ENCODE measurements around the gene MPG. TPM values are rescaled to one million over a fixed set of nuclear protein-coding genes. Genes with fewer than 3 reads are reported as not detected.

Gene MPG
- total RNA-seq, 1 experiment from 2014 or later = 32.6 TPM

DNA sequence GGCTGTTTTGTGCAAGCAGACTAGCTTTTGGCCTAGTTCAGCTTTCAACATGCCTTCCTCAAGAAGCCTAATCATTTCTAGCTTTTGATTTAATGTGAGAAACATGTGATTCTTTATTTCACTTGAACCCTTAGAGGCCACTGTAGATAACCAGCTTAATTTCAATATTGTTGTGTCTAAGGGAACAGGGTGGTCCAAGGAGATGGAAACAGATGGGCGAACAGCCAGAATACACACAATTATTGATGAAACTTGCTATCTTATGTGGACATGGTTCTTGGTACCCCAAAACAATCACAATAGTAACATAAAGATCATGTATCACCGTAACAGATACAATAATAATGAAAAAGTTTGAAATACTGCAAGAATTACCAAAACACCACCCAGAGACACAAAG is 55.7 kb downstream of the MPG start:
- H3K4me3 ChIP-seq (replicated peaks in 1 of 2; ENCODE audit: low read depth in 1 of 2, low read length in 2 of 2) = no peak overlapping the region
- ChIA-PET CTCF (no interaction called here), RAD21 (ENCODE audit: low non-redundant PET in 1 of 2, low total read pairs in 2 of 2, uncharacterized antibody in 2 of 2, unreplicated experiment in 2 of 2) (no interaction called here), POLR2A (interaction anchor here (0.6 kb wide), 1 partner anchor 206 kb away, joined by 4 read pairs; no protein-coding TSS in a partner anchor)
- H3K9ac ChIP-seq (ENCODE audit: low read length) = no peak overlapping the region
- H3K9me3 ChIP-seq (ENCODE audit: control insufficient read depth in 1 of 2, insufficient read depth in 1 of 2, low read depth in 1 of 2, low read length in 2 of 2) = no peaks in the 10 kb centered on the region
- H4K20me1 ChIP-seq (ENCODE audit: insufficient read depth) = no peaks in the 10 kb centered on the region
- H3K36me3 ChIP-seq (ENCODE audit: control insufficient read depth in 1 of 2, insufficient read depth in 2 of 2, low read length in 2 of 2) = no peaks in the 10 kb centered on the region
- no peaks in the 10 kb centered on the region for H3K9me2 ChIP-seq (ENCODE audit: insufficient read depth)
- DNase-seq (ENCODE audit: low read depth, low spot score) = no peak
- H3K27me3 ChIP-seq (ENCODE audit: insufficient read depth, low read length) = no peaks in the 10 kb centered on the region
- BruUV-seq (replicated peaks) = TSS peak; percentile 26
- no peaks in the 10 kb centered on the region; a peak in 1 of 4 replicates for H3K4me1 ChIP-seq (ENCODE audit: control insufficient read depth in 1 of 2, insufficient read depth in 2 of 2, low read length in 2 of 2)
- peaks cover 67% of the 10 kb centered on the region for H3K79me2 ChIP-seq (ENCODE audit: insufficient read depth, low read length)
- no peak for ATAC-seq
- TF ChIP-seq EZH2 (IDR thresholded peaks at IDR 0.05) (no peak), TCF7L2 (IDR thresholded peaks at IDR 0.05; ENCODE audit: borderline replicate concordance, extremely low read depth, insufficient read depth, insufficient read length) (no peak), EZH2phosphoT487 (IDR thresholded peaks at IDR 0.05; ENCODE audit: borderline replicate concordance) (no peak), EGR1 (IDR thresholded peaks at IDR 0.05; ENCODE audit: low read depth) (no peak)
- no peak overlapping the region for H3K27ac ChIP-seq (ENCODE audit: low read depth, low read length)
- no peak overlapping the region for H3K4me2 ChIP-seq (ENCODE audit: low read length)
- H2AFZ ChIP-seq (ENCODE audit: low read depth, low read length, poor library complexity, severe bottlenecking) = no peak overlapping the region
- intact Hi-C loops (cut with micrococcal nuclease) = no loop called here

Other genes starting within 250 kb of the MPG start
- 22.7 TPM for gene POLR3K, start 24.6 kb upstream of the MPG start, total RNA-seq (2021; ENCODE audit: unreplicated experiment)
- 24.5 TPM for gene SNRNP25, start 24.4 kb upstream of the MPG start, total RNA-seq (2021; ENCODE audit: unreplicated experiment)
- 19.8 TPM for gene RHBDF1, start 5.6 kb upstream of the MPG start, total RNA-seq (2021; ENCODE audit: unreplicated experiment)
- gene NPRL3, start 60.4 kb downstream of the MPG start, total RNA-seq (2021; ENCODE audit: unreplicated experiment) = 32.0 TPM
- gene HBZ, start 74.4 kb downstream of the MPG start, total RNA-seq (2021; ENCODE audit: unreplicated experiment) = not detected
- gene HBM, start 87.8 kb downstream of the MPG start, total RNA-seq (2021; ENCODE audit: unreplicated experiment) = not detected
- gene HBA2, start 94.7 kb downstream of the MPG start, total RNA-seq (2021; ENCODE audit: unreplicated experiment) = 3.0 TPM
- gene HBA1, start 98.5 kb downstream of the MPG start, total RNA-seq (2021; ENCODE audit: unreplicated experiment) = 4.9 TPM
- gene HBQ1, start 102.2 kb downstream of the MPG start, total RNA-seq (2021; ENCODE audit: unreplicated experiment) = not detected
- 50.5 TPM for gene LUC7L, start 151.2 kb downstream of the MPG start, total RNA-seq (2021; ENCODE audit: unreplicated experiment)
- gene FAM234A, start 156.6 kb downstream of the MPG start, total RNA-seq (2021; ENCODE audit: unreplicated experiment) = 36.4 TPM
- not detected for gene RGS11, start 197.7 kb downstream of the MPG start, total RNA-seq (2021; ENCODE audit: unreplicated experiment)
- not detected for gene ARHGDIG, start 202.4 kb downstream of the MPG start, total RNA-seq (2021; ENCODE audit: unreplicated experiment)
- 0.93 TPM for gene PDIA2, start 204.9 kb downstream of the MPG start, total RNA-seq (2021; ENCODE audit: unreplicated experiment)